Uterus (tissue), 2 donors: ENCODE data around the gene CIPC.

Experiments used
- CTCF ChIP-seq, 4 experiments: fragments of 200-600 bp in 2 of 4; fragments of 450-650 bp in 2 of 4; sonication (generic) in 2 of 4; IDR thresholded peaks; one replicate each; pipeline ENCODE4 v1.5.1; 2016 to 2019; ENCODE audit warnings: antibody characterized with exemption in 4 of 4, mild to moderate bottlenecking in 2 of 4, moderate library complexity in 1 of 4
- POLR2A ChIP-seq, 2 donors: fragments of 450-650 bp; IDR thresholded peaks; one replicate each; pipeline ENCODE4 v1.6.1; 2016; ENCODE audit warnings: antibody characterized with exemption in 2 of 2, mild to moderate bottlenecking in 1 of 2, moderate library complexity in 1 of 2

DNA sequence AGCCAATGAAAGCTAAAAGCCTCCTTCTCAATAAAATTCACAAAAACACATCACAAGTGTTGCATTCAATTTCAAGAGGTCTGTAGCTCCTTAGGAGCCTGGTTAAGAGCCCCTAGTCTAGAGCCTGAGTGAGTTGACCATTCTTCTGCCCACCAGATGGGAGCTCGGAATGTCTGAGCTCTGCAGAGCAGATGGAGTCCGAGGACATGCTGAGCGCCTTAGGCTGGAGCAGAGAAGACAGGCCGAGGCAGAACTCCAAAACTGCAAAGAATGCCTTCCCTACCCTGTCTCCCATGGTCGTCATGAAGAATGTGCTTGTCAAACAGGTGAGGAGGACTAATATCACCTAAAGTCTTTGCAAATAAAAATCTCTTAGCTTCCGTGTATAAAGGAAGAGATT, 11.6 kb downstream of the CIPC start:
- TF ChIP-seq CTCF (IDR thresholded peaks at IDR 0.05) (no peak), POLR2A (IDR thresholded peaks at IDR 0.05) (no peak)
